ENCODE data around the gene THBS3. TPM values are rescaled to one million over a fixed set of nuclear protein-coding genes. Genes with fewer than 3 reads are reported as not detected.
A peak's percentile ranks its signal among the peaks of the same experiment; 100 is the strongest.

THBS3 gene
- total and polyA plus RNA-seq, 2 of the 13 experiments (the other 11 are each of a cell fraction or from before 2014, with no cell fraction given), result 0.86 to 3.6 TPM

- TF ChIP-seq ZNF142 (CRISPR knock-in tag; IDR thresholded peaks at IDR 0.05), result no peak
- no peak for TF ChIP-seq TCF7L2 (IDR thresholded peaks at IDR 0.05; ENCODE audit: low read depth, low read length)
- TF ChIP-seq MTERF4 (CRISPR knock-in tag; IDR thresholded peaks at IDR 0.05), result 0 out of 2 replicates have a peak, but pooled peaks have one; percentile 28
- no peak for TF ChIP-seq ZNF292 (CRISPR knock-in tag; IDR thresholded peaks at IDR 0.05; ENCODE audit: borderline replicate concordance, low read depth)
- TF ChIP-seq TARDBP (CRISPR knock-in tag; IDR thresholded peaks at IDR 0.05), result no peak; the same call in 1 of the 2 replicates
- TF ChIP-seq TFE3 (CRISPR knock-in tag; IDR thresholded peaks at IDR 0.05), result no peak
- TF ChIP-seq ZNF574 (CRISPR knock-in tag; IDR thresholded peaks at IDR 0.05), result peak; percentile 96
- TF ChIP-seq EZH2 (conservative IDR thresholded peaks at IDR 0.05; ENCODE audit: low read depth, low read length), result no peak
- TF ChIP-seq, protein P1, sequence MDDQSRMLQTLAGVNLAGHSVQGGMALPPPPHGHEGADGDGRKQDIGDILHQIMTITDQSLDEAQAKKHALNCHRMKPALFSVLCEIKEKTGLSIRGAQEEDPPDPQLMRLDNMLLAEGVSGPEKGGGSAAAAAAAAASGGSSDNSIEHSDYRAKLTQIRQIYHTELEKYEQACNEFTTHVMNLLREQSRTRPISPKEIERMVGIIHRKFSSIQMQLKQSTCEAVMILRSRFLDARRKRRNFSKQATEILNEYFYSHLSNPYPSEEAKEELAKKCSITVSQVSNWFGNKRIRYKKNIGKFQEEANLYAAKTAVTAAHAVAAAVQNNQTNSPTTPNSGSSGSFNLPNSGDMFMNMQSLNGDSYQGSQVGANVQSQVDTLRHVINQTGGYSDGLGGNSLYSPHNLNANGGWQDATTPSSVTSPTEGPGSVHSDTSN (CRISPR knock-in tag; IDR thresholded peaks at IDR 0.05; ENCODE audit: borderline replicate concordance), result no peak
- TF ChIP-seq THAP11 (CRISPR knock-in tag; IDR thresholded peaks at IDR 0.05), result peak; percentile 58
- no peak for TF ChIP-seq TBP (CRISPR knock-in tag; IDR thresholded peaks at IDR 0.05)
- no peak for TF ChIP-seq ZNF101 (CRISPR knock-in tag; IDR thresholded peaks at IDR 0.05; ENCODE audit: borderline replicate concordance, low read depth)
- no peak for TF ChIP-seq ARID2 (CRISPR knock-in tag; IDR thresholded peaks at IDR 0.05; ENCODE audit: borderline replicate concordance)
- TF ChIP-seq ZNF607 (CRISPR knock-in tag; IDR thresholded peaks at IDR 0.05; ENCODE audit: borderline replicate concordance), result peak; percentile 86; the same call in 1 of the 2 replicates
- no peak for TF ChIP-seq ZNF792 (CRISPR knock-in tag; IDR thresholded peaks at IDR 0.05)
- TF ChIP-seq POLR2AphosphoS5 (IDR thresholded peaks at IDR 0.05; ENCODE audit: low read depth, low read length), result no peak
Measured at GRCh38 chr1:155167166-155168104, 40.3 kb downstream of the THBS3 start (continued).
